CD4-positive, alpha-beta T cell treated with Interleukin-1 beta for 1 hour (primary cell): ENCODE results near the gene SLC22A14.

Experiments used
- DNase-seq, 2 donors: peaks; one replicate each; pipeline ENCODE4 v3.0.0-alpha.2; 2020 to 2022

The SLC22A14 gene

DNA sequence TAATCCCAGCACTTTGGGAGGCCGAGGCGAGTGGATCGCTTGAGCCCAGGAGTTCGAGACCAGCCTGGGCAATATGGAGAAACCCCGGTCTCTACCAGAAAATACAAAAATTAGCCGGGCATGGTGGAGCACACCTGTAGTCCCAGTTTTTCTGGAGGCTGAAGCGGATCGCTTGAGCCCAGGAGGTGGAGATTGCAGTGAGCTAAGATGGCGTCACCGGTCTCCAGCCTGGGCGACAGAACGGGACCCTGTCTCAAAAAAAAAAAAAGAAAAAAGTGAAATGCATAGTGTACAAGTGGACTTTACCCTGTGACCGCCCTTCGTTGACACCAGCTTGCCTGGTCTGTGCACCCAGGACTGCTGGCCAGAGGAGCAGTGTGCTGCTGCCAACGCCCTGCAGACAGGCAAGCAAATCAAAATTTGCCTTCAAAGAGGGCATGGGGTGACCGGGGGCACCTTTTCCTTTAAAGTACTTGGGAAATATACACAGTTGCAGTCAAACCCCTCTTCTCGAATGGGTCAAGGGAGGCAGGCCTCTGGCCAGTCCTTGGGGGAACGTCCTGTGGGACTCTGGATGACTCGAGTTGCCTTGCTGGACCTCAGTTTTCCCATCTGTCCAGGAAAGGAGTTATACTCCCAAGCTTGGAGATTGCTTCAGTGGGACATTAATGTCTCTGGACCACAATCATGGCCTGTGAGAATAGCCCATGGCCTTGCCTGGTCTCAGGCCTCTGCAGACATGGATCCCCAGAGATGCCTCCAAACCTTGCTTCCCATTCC lies 65.5 kb downstream of the SLC22A14 start:
- no peak for DNase-seq

DNA sequence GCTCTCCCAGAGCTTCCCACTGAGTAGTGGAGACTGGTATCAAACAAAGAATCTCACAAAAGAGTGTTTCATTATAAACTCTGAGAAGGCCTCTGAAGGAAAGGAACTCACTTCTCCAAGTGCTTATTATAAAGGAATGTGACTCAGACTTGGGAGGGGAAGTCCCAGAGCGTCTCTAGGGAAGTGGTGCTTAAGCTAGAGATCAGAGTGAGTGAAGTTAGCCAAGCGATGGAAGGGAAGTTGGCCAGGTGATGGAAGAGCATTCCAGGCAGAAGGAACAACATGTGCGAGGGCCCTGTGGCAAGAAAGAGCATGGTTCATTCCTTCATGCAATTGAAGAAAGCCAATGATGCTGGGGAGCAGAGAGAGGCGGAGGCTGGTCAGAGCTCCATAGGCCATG lies 66.8 kb downstream of the SLC22A14 start:
- peak in 1 of 2 donors; percentile 27 for DNase-seq

DNA sequence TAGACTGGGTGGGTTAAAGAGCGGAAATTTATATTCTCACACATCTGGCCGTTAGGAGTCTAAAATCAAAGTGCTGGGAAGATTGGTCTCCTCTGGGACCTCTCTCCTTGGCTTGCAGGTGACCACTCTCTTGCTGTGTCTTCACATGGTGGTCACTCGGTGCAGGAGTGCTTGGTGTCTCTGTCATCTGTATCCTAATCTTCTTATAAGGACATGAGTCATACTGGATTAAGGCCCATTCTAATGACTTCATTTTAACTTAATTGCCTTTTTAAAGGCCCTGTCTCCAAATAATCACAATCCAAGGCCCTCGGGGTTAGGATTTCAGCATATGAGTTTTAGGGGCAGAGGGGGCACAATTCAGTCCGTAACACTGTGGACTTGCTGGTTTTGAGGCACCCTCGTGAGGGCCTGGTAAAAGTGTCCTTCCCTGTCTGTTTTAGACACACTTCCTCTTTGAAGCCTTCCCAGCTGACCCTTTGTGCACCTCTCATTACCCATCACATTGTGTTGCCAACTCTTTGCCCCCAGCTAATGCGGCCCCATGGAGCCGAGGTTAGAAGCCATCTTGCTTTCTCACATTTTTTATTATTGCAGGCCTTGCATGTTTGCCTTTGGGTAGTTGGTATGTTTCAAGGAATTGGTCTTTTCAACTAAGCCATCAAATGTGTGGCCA lies 67.7 kb downstream of the SLC22A14 start:
- DNase-seq = no peak

DNA sequence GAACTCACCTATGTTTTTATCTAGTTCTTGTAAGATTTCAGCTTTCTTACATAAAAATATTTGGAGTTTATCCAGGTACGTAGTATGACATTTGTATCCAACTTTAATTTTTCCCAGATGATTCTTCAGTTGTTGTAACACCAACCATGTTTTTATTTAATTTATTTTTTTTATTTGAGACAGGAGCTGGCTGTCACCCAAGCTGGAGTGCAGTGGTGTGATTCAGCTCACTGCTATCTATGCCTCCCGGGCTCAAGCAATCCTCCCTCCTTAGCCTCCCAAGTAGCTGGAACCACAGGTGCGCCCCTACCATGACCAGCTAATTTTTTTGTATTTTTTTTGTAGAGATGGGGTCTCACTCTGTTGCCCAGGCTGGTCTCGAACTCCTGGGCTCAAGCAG lies 71.1 kb downstream of the SLC22A14 start:
- DNase-seq = no peak

DNA sequence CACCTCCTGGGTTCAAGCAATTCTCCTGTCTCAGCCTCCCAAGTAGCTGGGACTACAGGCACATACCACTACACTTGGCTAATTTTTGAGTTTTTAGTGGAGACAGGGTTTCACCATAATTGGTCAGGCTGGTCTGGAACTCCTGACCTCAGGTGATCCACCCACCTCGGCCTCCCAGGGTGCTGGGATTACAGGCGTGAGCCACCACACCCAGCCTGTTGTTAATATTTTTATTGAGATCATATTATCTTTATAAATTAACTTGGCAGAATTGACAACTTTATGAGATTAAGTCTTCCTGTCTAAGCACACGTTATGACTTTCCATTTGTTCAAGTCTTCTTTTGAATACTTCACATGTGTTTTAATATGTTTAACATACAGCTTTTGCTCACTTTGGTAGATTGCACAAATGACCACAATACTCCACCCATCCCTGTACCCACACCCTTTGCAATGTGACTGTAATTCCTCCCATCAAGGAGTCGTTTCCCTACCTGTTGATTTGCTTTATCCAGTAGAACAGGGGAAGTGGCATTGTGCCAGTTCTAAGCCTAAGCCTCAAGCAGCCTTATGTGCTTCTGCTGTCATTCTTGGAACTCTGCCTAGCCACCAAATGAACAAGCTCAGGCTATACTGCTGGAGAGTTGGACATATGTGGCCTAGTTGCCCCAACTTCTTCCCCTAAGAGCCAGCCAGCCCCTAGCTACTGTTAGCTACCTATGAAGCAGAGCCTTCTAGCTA lies 72.7 kb downstream of the SLC22A14 start:
- DNase-seq = no peak

DNA sequence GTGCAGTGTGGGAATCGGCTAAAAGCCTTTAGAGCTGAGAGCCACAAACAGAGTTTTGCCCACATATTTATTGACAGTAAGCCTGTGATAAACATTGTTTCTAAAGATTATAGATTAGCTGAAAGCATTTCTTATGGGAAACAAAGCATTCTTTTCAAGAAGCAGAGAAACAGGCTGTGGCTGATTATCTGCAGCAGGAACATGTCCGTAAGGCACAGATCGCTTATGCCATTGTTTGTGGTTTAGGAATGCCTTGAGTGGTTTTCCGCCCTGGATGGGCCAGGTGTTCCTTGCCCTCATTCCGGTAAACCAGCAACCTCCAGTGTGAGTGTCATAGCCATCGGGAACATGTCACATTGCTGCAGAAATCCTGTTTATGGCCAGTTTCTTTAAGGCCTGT lies 76.9 kb downstream of the SLC22A14 start:
- no peak for DNase-seq

DNA sequence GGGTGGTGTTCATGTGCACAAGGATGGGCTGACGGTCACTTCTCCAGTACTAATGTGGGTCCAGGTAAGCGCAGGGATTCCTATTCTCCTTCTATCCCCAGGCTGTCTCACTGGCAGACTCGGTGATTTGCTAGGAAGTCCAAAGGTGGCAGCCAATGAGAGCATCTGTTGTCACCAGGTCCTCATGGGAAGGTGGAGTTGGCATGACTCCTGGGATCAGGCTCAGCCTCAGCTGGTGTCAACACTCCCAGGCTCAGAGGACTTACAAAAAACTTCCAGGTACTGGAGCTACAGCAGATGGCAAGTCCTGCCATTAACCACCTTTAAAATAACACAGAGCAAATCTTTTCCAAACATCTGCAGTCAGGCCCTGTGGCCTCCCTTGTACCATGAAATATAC lies 78.3 kb downstream of the SLC22A14 start:
- no peak for DNase-seq

DNA sequence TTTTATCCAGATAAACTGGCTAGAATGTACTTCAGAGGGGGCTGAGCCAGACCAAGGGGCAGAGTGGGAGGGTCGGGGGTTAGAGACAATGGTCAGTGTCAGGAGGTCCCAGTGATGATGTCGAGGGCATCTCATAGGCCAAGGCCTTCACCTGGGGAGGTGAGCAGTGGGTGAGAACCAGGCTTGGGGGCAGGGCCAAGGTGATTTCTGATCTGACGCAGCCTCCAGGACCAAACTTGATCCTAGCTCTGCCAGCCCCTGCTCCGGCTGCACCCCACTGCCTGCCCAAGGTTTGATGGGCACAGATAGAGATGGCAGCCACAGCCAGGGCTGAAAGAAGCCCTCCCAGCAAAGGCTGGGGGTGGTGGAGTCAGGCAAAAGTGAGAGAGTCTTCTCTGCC lies 79.4 kb downstream of the SLC22A14 start:
- DNase-seq = no peak

DNA sequence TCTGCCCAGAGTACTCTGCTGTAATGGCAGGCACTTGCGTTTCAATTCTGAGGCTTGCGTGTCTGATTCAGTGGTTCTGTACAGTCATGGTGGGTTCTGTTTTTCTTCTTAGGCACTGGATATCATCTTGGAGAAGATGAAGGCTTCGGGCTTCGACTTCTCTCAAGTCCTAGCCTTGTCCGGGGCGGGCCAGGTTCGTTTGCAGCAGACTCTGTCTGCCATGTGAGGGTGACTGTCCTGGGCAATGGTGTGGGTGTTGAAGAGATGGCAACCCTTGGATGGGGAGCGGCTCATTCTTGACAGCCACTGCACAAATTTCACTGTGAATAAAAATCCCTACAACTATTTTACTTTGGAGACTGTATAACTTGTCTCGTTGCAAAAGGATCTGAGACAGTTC lies 80.7 kb downstream of the SLC22A14 start:
- DNase-seq = no peak

DNA sequence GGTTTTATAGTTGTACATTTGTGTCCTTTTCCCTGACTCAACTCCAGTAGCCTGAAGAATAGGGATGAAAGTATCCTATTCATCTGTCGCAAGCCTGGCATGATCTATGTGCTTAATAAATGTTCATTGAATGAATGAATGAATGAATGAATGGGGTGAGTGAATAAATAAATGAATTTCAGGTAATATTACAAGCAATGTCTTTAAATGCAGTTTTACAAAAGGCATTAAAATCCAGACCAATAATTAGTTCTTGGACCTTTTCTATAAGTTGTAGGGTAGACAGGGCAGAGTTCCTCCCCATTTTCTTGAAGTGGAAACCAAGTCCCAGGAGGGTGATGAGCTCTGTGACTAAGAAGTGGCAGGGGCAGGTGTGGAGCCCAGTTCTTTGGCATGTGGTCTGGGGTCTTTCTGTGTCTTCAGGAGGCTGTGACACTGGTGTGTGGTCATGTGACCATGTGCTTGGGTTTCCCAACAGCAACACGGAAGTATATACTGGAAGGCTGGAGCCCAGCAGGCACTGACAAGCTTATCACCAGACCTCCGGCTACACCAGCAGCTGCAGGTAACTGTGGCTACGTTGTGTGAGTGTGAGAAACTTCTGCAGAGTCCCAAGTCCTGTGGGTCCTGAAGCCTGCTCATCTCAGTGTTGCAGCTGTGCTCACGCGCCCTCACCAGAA lies 82.8 kb downstream of the SLC22A14 start:
- DNase-seq = no peak

DNA sequence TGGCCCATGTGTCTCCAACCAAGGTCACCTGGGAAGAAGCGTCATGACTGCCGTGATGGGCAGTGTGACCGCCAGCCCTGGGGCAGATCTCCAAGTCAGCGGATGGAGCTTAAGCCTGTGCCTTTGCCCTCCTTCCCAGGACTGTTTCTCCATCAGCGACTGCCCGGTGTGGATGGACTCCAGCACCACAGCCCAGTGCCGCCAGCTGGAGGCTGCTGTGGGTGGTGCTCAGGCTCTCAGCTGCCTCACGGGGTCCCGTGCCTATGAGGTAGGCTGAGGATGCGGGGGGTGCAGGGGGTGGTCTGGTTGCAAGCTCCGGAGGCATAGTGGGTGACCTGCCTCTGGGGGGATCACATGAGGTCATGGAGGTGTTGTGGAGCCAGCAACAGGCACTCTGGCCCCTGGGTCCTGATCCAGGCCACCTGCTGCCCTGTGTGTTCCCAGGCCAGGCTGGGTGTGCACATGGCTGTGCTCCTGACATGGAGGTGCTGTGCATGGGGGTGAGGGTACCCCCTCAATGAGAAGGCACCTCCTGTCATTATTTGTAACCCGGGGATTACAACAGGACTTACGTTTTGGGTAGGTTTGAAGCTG lies 83.5 kb downstream of the SLC22A14 start:
- DNase-seq = no peak

DNA sequence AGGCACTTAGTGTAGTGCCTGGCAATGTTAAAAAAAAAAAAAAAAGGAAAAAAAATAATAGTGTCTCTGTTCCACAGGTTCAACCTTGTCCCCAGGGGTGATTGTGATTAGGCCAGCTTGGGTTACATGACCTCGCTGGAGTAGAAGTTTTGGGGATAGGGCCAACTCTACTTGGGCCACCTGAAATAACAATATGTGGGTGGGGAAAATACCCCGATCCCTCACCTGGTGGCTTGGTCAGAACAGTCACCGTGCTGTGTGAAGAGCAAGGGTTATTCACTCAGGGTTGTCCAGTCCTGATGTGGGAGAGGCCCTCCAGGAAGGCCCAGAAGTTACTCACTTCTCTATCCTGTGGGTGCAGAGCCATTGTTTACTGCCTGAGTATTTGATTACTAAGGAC lies 84.0 kb downstream of the SLC22A14 start:
- no peak for DNase-seq

DNA sequence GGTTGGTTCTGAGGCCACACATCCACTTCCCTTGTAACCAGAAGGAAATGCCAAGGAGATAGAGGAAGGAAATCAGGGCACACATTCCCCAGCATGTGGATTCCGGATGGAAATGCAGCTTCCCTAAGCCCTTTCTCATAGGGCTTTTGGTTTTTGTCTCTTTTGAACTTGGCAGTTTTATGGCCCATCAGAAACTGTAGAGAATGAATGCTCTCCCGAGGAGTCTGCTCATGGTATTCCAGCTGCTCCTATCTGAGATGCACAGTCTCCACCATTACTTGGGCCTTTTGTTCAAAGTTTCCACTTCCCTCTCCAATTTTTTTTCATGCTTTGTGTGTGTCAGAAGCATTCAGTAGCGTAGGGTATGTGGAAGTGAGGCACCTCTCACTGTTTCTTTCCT lies 85.7 kb downstream of the SLC22A14 start:
- no peak for DNase-seq
